MM.1S (cell line): ENCODE results near the gene SLC49A4.

Source experiments
- EZH2 ChIP-seq: fragments of 300-600 bp; sonication (generic); optimal IDR thresholded peaks from 2 replicates; pipeline ENCODE3; 2017; ENCODE audit warnings: low read depth, mild to moderate bottlenecking, antibody characterized with exemption, low read length, mixed read lengths
- EZH2phosphoT487 ChIP-seq: fragments of 300-600 bp; sonication (generic); IDR thresholded peaks from 2 replicates; pipeline ENCODE4 v1.6.1; 2018; ENCODE audit warnings: antibody characterized with exemption, low read length
- TF ChIP-seq, protein P1 (sequence below): fragments of 300-600 bp; sonication (generic); IDR thresholded peaks from 2 replicates; pipeline ENCODE4 v1.5.1; 2016; ENCODE audit warnings: antibody characterized with exemption, low read length, mixed read lengths

DNA sequence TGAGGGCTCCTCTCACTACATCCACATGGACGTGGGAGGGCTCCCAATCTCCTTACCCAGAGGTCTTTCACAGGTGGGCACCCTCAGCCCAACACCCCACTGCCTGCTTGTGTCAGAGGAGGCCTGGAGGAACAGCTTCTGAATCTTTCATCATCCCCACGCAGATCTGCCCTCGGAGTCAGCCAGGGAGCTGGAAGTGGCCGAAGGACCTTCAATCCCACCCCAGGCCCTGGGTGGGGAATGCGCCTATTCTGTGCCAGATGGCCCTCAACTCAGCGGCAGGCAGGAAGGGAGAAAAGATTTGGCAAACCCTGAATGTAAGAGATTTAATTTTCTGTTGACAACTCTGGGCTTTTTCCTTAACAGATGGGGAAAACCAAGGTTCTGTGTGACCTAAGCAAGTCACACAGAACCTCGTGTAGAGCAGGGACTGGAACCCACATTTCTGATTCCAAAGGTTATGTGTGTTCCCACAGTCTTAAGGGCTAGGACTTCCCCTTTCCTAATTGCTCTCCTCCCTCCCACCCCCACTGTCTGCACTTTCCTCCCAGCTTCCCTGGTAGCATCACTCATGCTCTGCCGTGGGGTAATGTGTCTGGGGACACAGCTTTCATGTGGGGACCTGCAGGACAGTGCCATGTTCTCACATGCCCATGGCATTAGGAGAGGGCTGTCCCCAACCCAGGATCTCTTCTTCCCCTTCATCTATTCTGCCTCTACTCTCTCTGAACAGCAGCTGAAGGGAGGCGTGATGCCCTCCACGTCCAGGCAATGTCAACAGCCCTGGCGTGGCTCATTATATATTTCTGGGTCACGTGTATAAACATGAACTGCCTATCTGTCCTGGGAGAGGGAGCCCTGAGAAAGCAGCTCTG lies 134.6 kb downstream of the SLC49A4 start:
- TF ChIP-seq, protein P1, sequence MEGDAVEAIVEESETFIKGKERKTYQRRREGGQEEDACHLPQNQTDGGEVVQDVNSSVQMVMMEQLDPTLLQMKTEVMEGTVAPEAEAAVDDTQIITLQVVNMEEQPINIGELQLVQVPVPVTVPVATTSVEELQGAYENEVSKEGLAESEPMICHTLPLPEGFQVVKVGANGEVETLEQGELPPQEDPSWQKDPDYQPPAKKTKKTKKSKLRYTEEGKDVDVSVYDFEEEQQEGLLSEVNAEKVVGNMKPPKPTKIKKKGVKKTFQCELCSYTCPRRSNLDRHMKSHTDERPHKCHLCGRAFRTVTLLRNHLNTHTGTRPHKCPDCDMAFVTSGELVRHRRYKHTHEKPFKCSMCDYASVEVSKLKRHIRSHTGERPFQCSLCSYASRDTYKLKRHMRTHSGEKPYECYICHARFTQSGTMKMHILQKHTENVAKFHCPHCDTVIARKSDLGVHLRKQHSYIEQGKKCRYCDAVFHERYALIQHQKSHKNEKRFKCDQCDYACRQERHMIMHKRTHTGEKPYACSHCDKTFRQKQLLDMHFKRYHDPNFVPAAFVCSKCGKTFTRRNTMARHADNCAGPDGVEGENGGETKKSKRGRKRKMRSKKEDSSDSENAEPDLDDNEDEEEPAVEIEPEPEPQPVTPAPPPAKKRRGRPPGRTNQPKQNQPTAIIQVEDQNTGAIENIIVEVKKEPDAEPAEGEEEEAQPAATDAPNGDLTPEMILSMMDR: no peak
- TF ChIP-seq EZH2phosphoT487: no peak
- TF ChIP-seq EZH2: no peak
